Cardiac muscle cell (in vitro differentiated cells and primary cell): ENCODE results near the gene SBNO2. TPM values are rescaled to one million over a fixed set of nuclear protein-coding genes. Genes with fewer than 3 reads are reported as not detected.

Experiments
- DNase-seq, 2 donors: peaks; one replicate each; pipeline versions ENCODE4 v3.0.0 to v3.0.0-alpha.2; 2010 to 2017; ENCODE audit warnings: low read depth in 1 of 2, low spot score in 1 of 2
- H3K27ac ChIP-seq: fragments of 200-600 bp; sonication (generic); 2 replicates; pipeline ENCODE4 v1.5.1; 2016
- H3K27me3 ChIP-seq: fragments of 200-600 bp; sonication (generic); 2 replicates; pipeline ENCODE4 v1.6.0; 2016; ENCODE audit warnings: control low read depth
- H3K36me3 ChIP-seq: fragments of 200-600 bp; sonication (generic); 2 replicates; pipeline ENCODE4 v1.5.1; 2016; ENCODE audit warnings: control low read depth
- H3K4me1 ChIP-seq: fragments of 200-600 bp; sonication (generic); 2 replicates; pipeline ENCODE4 v1.8.1; 2017; ENCODE audit warnings: low read depth, mild to moderate bottlenecking, mixed run types
- H3K4me3 ChIP-seq: fragments of 200-600 bp; sonication (generic); 2 replicates; pipeline ENCODE4 v1.5.1; 2016; ENCODE audit warnings: mild to moderate bottlenecking
- H3K9me3 ChIP-seq: fragments of 200-600 bp; sonication (generic); 2 replicates; pipeline ENCODE4 v1.5.1; 2017; ENCODE audit warnings: low read depth, mild to moderate bottlenecking, control low read depth
- CTCF ChIP-seq: IDR thresholded peaks from 2 replicates; pipeline ENCODE4 v1.5.1; 2012; ENCODE audit warnings: low read depth, mild to moderate bottlenecking, low read length
- polyA plus RNA-seq: library from polyadenylated mRNA; unstranded; fragments of >200 nt; fragmentation: Nextera tagmentation; extraction: Ambion mirVana; gene quantifications from 2 replicates; pipeline ENCODE4 v1.2.1, GENCODE V29; 2016
- total RNA-seq: library from RNA; depleted of rRNA; stranded (reverse); fragments of >200 nt; gene quantifications from 2 replicates; pipeline ENCODE4 v1.2.3, GENCODE V29; 2016

The SBNO2 gene
- total and polyA plus RNA-seq, 2 experiments from 2014 or later: 11.8 to 28.5 TPM

GRCh38 chr19:1121395-1121794, 52.7 kb downstream of the SBNO2 start:
- Histone ChIP-seq H3K9me3 (no peaks in the 10 kb centered on the region), H3K36me3 (no peaks in the 10 kb centered on the region), H3K4me3 (no peak overlapping the region), H3K4me1 (no peaks in the 10 kb centered on the region), H3K27ac (no peak overlapping the region), H3K27me3 (no peaks in the 10 kb centered on the region)
- no peak for TF ChIP-seq CTCF
- DNase-seq: no peak

- TF ChIP-seq CTCF: no peak
- H3K4me3 ChIP-seq: no peak overlapping the region
- no peaks in the 10 kb centered on the region for H3K4me1 ChIP-seq
- peaks cover 2% of the 10 kb centered on the region for H3K36me3 ChIP-seq
- DNase-seq: no peak
- H3K9me3 ChIP-seq: no peaks in the 10 kb centered on the region
- H3K27me3 ChIP-seq: no peaks in the 10 kb centered on the region
- H3K27ac ChIP-seq: no peak overlapping the region
Observed at GRCh38 chr19:1119475-1120217, 54.4 kb downstream of the SBNO2 start.

GRCh38 chr19:1118999-1119398, 55.1 kb downstream of the SBNO2 start:
- Histone ChIP-seq H3K4me3 (no peak overlapping the region), H3K4me1 (no peaks in the 10 kb centered on the region), H3K36me3 (peaks cover 2% of the 10 kb centered on the region), H3K27ac (no peak overlapping the region), H3K27me3 (no peaks in the 10 kb centered on the region), H3K9me3 (no peaks in the 10 kb centered on the region)
- TF ChIP-seq CTCF: no peak
- DNase-seq: no peak

GRCh38 chr19:1117654-1118053, 56.4 kb downstream of the SBNO2 start:
- no peak for DNase-seq
- no peak overlapping the region for H3K27ac ChIP-seq
- no peak for TF ChIP-seq CTCF
- H3K27me3 ChIP-seq: no peaks in the 10 kb centered on the region
- peaks cover 2% of the 10 kb centered on the region for H3K36me3 ChIP-seq
- peaks cover 8% of the 10 kb centered on the region for H3K4me1 ChIP-seq
- no peak overlapping the region for H3K4me3 ChIP-seq
- H3K9me3 ChIP-seq: no peaks in the 10 kb centered on the region

GRCh38 chr19:1116726-1117581, 57.1 kb downstream of the SBNO2 start:
- no peaks in the 10 kb centered on the region for H3K27me3 ChIP-seq
- H3K27ac ChIP-seq: no peak overlapping the region
- DNase-seq: no peak
- no peak overlapping the region for H3K4me3 ChIP-seq
- no peak for TF ChIP-seq CTCF
- no peaks in the 10 kb centered on the region for H3K9me3 ChIP-seq
- peaks cover 2% of the 10 kb centered on the region for H3K36me3 ChIP-seq
- peaks cover 9% of the 10 kb centered on the region for H3K4me1 ChIP-seq
